ENCODE measurements around the gene NAA20. TPM values are rescaled to one million over a fixed set of nuclear protein-coding genes. Genes with fewer than 3 reads are reported as not detected.

Gene NAA20
- total and polyA plus RNA-seq, 2 of the 4 experiments (the other 2 are of a cell fraction), result 35.7 to 58.8 TPM

GRCh38 chr20:20076297-20077065 lies 59.3 kb downstream of the NAA20 start:
- Histone ChIP-seq H3K36me3 (ENCODE audit: control insufficient read depth, insufficient read depth, low read length) (no peaks in the 10 kb centered on the region), H3K4me2 (ENCODE audit: low read depth, low read length) (no peak overlapping the region), H3K9me1 (ENCODE audit: insufficient read depth, low read length) (no peaks in the 10 kb centered on the region), H2BK20ac (ENCODE audit: low read depth, low read length) (no peak overlapping the region), H3K14ac (replicated peaks; ENCODE audit: low read depth, low read length) (no peak overlapping the region), H3K4me3 (ENCODE audit: insufficient read depth, low read depth, low read length) (no peak overlapping the region), H2BK5ac (ENCODE audit: low read depth, low read length, poor library complexity, severe bottlenecking) (no peak overlapping the region), H3K27ac (ENCODE audit: insufficient read depth, low read length) (no peak overlapping the region), H2BK15ac (ENCODE audit: low read depth, low read length) (no peak overlapping the region), H3K4ac (ENCODE audit: low read depth, low read length) (no peak overlapping the region), H2AK9ac (replicated peaks; ENCODE audit: low read depth, low read length, poor library complexity) (peak overlapping the region; percentile 44), H3K18ac (ENCODE audit: low read depth, low read length) (no peak overlapping the region), H3K79me1 (ENCODE audit: low read depth in 1 of 2, low read length in 2 of 2) (no peaks in the 10 kb centered on the region), H2AK5ac (ENCODE audit: low read depth, low read length) (no peak overlapping the region), H3K23ac (ENCODE audit: low read depth, low read length) (no peak overlapping the region), H4K5ac (ENCODE audit: low read depth, low read length) (no peak overlapping the region), H4K8ac (ENCODE audit: low read depth in 2 of 2, low read length in 2 of 2) (no peak overlapping the region), H2AFZ (replicated peaks; ENCODE audit: low read length, poor library complexity) (no peak overlapping the region), H3K56ac (ENCODE audit: extremely low read depth, insufficient read depth, low read length) (no peak overlapping the region), H2BK120ac (ENCODE audit: low read depth, low read length) (no peak overlapping the region), H4K91ac (ENCODE audit: insufficient read depth, low read depth, low read length) (no peak overlapping the region), H3K4me1 (ENCODE audit: control insufficient read depth, insufficient read depth, low read length) (no peaks in the 10 kb centered on the region), H4K20me1 (ENCODE audit: insufficient read depth, low read length) (no peaks in the 10 kb centered on the region), H3K27me3 (ENCODE audit: control insufficient read depth, insufficient read depth, low read length) (peaks cover 33% of the 10 kb centered on the region), H3K9me3 (ENCODE audit: control insufficient read depth, insufficient read depth, low read length) (no peaks in the 10 kb centered on the region), H3K9ac (ENCODE audit: low read depth, low read length) (no peak overlapping the region)
- in situ Hi-C loops (cut with MboI; ENCODE audit: low sequenced_read_pairs), result loop anchor here (10.0 kb wide), 1 partner anchor 158 kb away; no protein-coding TSS in a partner anchor
- intact Hi-C loops (cut with micrococcal nuclease), result no loop called here
- POLR2A ChIA-PET (ENCODE audit: unreplicated experiment), result no interaction called here
- no TSS peak for BruUV-seq (replicated peaks)
- dilution Hi-C loops (cut with HindIII; ENCODE audit: low sequenced_read_pairs, unreplicated experiment), result no loop called here
- TF ChIP-seq RCOR1 (IDR thresholded peaks at IDR 0.05; ENCODE audit: insufficient replicate concordance, low read length) (no peak), CEBPB (IDR thresholded peaks at IDR 0.05; ENCODE audit: low read depth, low read length) (peak; percentile 79), FOS (IDR thresholded peaks at IDR 0.05; ENCODE audit: low read depth, low read length) (peak; percentile 23; the same call in 1 of the 2 replicates), SMC3 (IDR thresholded peaks at IDR 0.05; ENCODE audit: low read depth, low read length) (no peak), MAZ (IDR thresholded peaks at IDR 0.05; ENCODE audit: borderline replicate concordance, low read depth, low read length) (no peak)
- TF ChIP-seq, protein P1, sequence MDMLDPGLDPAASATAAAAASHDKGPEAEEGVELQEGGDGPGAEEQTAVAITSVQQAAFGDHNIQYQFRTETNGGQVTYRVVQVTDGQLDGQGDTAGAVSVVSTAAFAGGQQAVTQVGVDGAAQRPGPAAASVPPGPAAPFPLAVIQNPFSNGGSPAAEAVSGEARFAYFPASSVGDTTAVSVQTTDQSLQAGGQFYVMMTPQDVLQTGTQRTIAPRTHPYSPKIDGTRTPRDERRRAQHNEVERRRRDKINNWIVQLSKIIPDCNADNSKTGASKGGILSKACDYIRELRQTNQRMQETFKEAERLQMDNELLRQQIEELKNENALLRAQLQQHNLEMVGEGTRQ (IDR thresholded peaks at IDR 0.05; ENCODE audit: low read depth, low read length), result peak; percentile 46; the same call in 1 of the 2 replicates
- DNase-seq (peak; percentile 70), ATAC-seq (ENCODE audit: low read depth) (peak; percentile 69)
- CTCF ChIA-PET, result no interaction called here
- WGBS, 2 experiments (ENCODE audit: extremely low coverage in 2 of 2, insufficient read length in 1 of 2), result no CpG with 5 or more reads among the region's 9 CpGs
